ENCODE data around the gene ZBTB42.

- TF ChIP-seq CTCF (conservative IDR thresholded peaks at IDR 0.05 in 1 of 2, IDR thresholded peaks at IDR 0.05 in 1 of 2; ENCODE audit: extremely low read depth in 1 of 2, insufficient read depth in 1 of 2, low read depth in 1 of 2, low read length in 2 of 2) (no peak), EZH2 (IDR thresholded peaks at IDR 0.05; ENCODE audit: borderline replicate concordance, low read length) (no peak)
These were observed 31.4 kb upstream of the ZBTB42 start for GRCh38 chr14:104769324-104770071.
